CD14-positive monocyte (primary cell): ENCODE results near the gene HPRT1. TPM values are rescaled to one million over a fixed set of nuclear protein-coding genes. Genes with fewer than 3 reads are reported as not detected.

Experiments
- DNase-seq, 3 donors: peaks; one replicate each; pipeline ENCODE4 v3.0.0-alpha.2; 2011 to 2022
- H2AFZ ChIP-seq: 2 replicates; pipeline ENCODE4 v1.6.0; 2012; ENCODE audit warnings: mild to moderate bottlenecking, low read depth, low read length, inconsistent platforms; ENCODE audit not compliant: insufficient read depth, poor library complexity, severe bottlenecking
- H3K27ac ChIP-seq, 2 donors: 1 replicate in 1 of 2; 2 replicates in 1 of 2; pipeline ENCODE4 v1.5.1; 2012 to 2013; ENCODE audit warnings: low read length in 2 of 2, control low read depth in 1 of 2, inconsistent platforms in 1 of 2, low read depth in 1 of 2, mild to moderate bottlenecking in 1 of 2
- H3K27me3 ChIP-seq, 2 donors: one replicate each; pipeline versions ENCODE4 v1.6.0 to v1.6.1; 2011 to 2013; ENCODE audit warnings: low read length in 2 of 2; ENCODE audit not compliant: control insufficient read depth in 2 of 2, insufficient read depth in 2 of 2
- H3K36me3 ChIP-seq, 2 donors: replicated peaks in 1 of 2; 1 replicate in 1 of 2; 2 replicates in 1 of 2; pipeline versions ENCODE4 v1.5.1 to v1.6.1; 2012 to 2013; ENCODE audit warnings: low read length in 2 of 2, control low read depth in 1 of 2, inconsistent platforms in 1 of 2, mild to moderate bottlenecking in 1 of 2; ENCODE audit not compliant: insufficient read depth in 2 of 2, control insufficient read depth in 1 of 2
- H3K4me1 ChIP-seq, 2 donors: 1 replicate in 1 of 2; 2 replicates in 1 of 2; pipeline versions ENCODE4 v1.5.1 to v1.6.1; 2012 to 2013; ENCODE audit warnings: low read length in 2 of 2, control low read depth in 1 of 2, inconsistent platforms in 1 of 2, mild to moderate bottlenecking in 1 of 2, moderate library complexity in 1 of 2; ENCODE audit not compliant: insufficient read depth in 2 of 2, control insufficient read depth in 1 of 2
- H3K4me2 ChIP-seq: replicated peaks from 2 replicates; pipeline ENCODE3; 2012; ENCODE audit warnings: low read length, moderate library complexity, mild to moderate bottlenecking; ENCODE audit not compliant: poor library complexity, severe bottlenecking; ENCODE audit errors: extremely low read depth
- H3K4me3 ChIP-seq, 3 experiments: fragments of 200-600 bp in 1 of 3; sonication (generic) in 1 of 3; replicated peaks in 1 of 3; 1 replicate in 2 of 3; 2 replicates in 1 of 3; pipeline ENCODE4 v1.5.1; 2011 to 2013; ENCODE audit warnings: low read length in 3 of 3, mild to moderate bottlenecking in 3 of 3, control low read depth in 2 of 3, low read depth in 2 of 3, inconsistent platforms in 1 of 3, moderate library complexity in 1 of 3
- H3K79me2 ChIP-seq: 2 replicates; pipeline ENCODE4 v1.6.0; 2012; ENCODE audit warnings: mild to moderate bottlenecking, control low read depth, inconsistent platforms, low read length, moderate library complexity; ENCODE audit not compliant: insufficient read depth
- H3K9ac ChIP-seq: 2 replicates; pipeline ENCODE4 v1.6.0; 2017; ENCODE audit warnings: low read length, mild to moderate bottlenecking; ENCODE audit not compliant: insufficient read depth, poor library complexity, severe bottlenecking
- H3K9me3 ChIP-seq, 2 donors: replicated peaks in 1 of 2; 1 replicate in 1 of 2; 2 replicates in 1 of 2; pipeline versions ENCODE4 v1.5.1 to v1.6.1; 2012 to 2013; ENCODE audit warnings: low read length in 2 of 2, control low read depth in 1 of 2; ENCODE audit not compliant: control insufficient read depth in 1 of 2, insufficient read depth in 1 of 2
- H4K20me1 ChIP-seq: 2 replicates; pipeline ENCODE4 v1.6.0; 2012; ENCODE audit warnings: mild to moderate bottlenecking, low read length, control low read depth, moderate library complexity; ENCODE audit not compliant: insufficient read depth
- H3K27ac Mint-ChIP-seq, 7 donors: one replicate each; pipeline ENCODE4 v1.8.0; 2020; ENCODE audit warnings: mild to moderate bottlenecking in 7 of 7, mixed read lengths in 7 of 7, moderate library complexity in 6 of 7, inconsistent platforms in 2 of 7
- H3K27me3 Mint-ChIP-seq, 3 donors: one replicate each; pipeline ENCODE4 v1.8.0; 2021 to 2022; ENCODE audit warnings: low read depth in 3 of 3, mild to moderate bottlenecking in 3 of 3, mixed read lengths in 3 of 3, moderate library complexity in 3 of 3, inconsistent platforms in 1 of 3
- H3K36me3 Mint-ChIP-seq, 2 donors: one replicate each; pipeline ENCODE4 v1.8.0; 2020; ENCODE audit warnings: mixed read lengths in 2 of 2, inconsistent platforms in 1 of 2, mild to moderate bottlenecking in 1 of 2
- H3K4me1 Mint-ChIP-seq: one replicate; pipeline ENCODE4 v1.8.0; 2020; ENCODE audit warnings: mild to moderate bottlenecking, mixed read lengths
- H3K4me3 Mint-ChIP-seq, 2 donors: one replicate each; pipeline ENCODE4 v1.8.0; 2020; ENCODE audit warnings: mild to moderate bottlenecking in 2 of 2, mixed read lengths in 2 of 2, moderate library complexity in 1 of 2
- H3K9me3 Mint-ChIP-seq, 7 donors: one replicate each; pipeline ENCODE4 v1.8.0; 2020 to 2022; ENCODE audit warnings: mixed read lengths in 7 of 7, mild to moderate bottlenecking in 6 of 7, moderate library complexity in 6 of 7, inconsistent platforms in 2 of 7
- WGBS: methylation state at CpG from one replicate; pipeline ENCODE4 v1.1.5; 2013; ENCODE audit warnings: missing lambda C conversion rate; ENCODE audit not compliant: insufficient coverage; 5-methylcytosine and 5-hydroxymethylcytosine counted together
- intact Hi-C, 2 donors: fragments of 100-400 bp; cut with micrococcal nuclease; formaldehyde crosslinking; loops; one replicate each; pipeline versions ENCODE4 v1.15.0 to v1.15.1; 2023
- polyA plus RNA-seq, 3 donors: library from polyadenylated mRNA; depleted of rRNA in 1 of 3; unstranded in 2 of 3; stranded (reverse) in 1 of 3; fragments of 300-500 nt in 2 of 3; fragments of >200 nt in 1 of 3; fragmentation: Illumina TruSeq in 2 of 3; gene quantifications; 1 replicate in 2 of 3; 2 replicates in 1 of 3; pipeline ENCODE4 v1.2.3, GENCODE V29; 2012 to 2021
- TF ChIP-seq, protein P1 (sequence below): fragments of 200-600 bp; IDR thresholded peaks from one replicate; pipeline ENCODE4 v1.8.0; 2022; ENCODE audit warnings: antibody characterized with exemption, mild to moderate bottlenecking

Gene HPRT1
- polyA plus RNA-seq, 3 donors, result 13.0 to 56.4 (median 54.5) TPM

DNA sequence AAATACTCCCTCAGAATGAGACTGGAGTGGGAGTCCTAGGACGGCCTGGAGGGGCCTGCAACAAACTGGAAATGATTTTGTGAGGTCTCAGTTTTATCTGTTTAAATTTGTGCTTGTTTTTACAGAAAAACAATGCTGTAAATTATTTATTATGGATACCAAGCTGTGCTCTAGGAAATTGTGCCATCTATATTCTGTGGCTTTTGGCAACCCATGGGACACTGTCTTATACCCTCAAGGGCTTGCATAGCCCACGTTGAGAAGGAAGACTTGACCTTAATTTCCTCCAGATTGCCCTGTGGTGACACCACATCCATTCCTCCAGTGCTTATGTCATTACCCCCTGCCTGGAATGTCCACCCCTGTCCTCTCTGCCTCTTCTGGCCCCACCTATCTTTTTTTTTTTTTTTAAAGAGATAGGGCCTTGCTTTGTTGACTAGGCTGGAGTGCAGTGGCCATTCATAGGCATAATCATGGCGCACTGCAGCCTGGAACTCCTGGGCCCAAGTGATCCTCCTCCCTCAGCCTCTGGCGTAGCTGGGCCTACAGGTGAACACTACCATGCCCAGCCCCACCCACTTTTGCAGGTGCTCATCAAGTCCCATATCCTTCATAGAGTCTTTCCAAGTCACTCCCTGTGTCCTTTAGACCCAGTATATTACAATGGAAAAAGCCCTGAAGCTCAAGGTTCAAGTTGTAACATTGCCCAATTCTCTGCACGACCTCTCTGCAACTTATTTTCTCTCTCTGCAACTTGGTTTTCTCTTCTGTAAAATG is 77.4 kb downstream of the HPRT1 start:
- Histone ChIP-seq H2AFZ (no peak overlapping the region), H3K9ac (no peak overlapping the region), H3K79me2 (no peaks in the 10 kb centered on the region), H3K4me1 (no peaks in the 10 kb centered on the region), H3K9me3 (no peaks in the 10 kb centered on the region), H3K4me3 (no peak overlapping the region), H4K20me1 (no peaks in the 10 kb centered on the region), H3K4me2 (no peak overlapping the region), H3K27ac (no peak overlapping the region), H3K27me3 (no peaks in the 10 kb centered on the region), H3K36me3 (no peaks in the 10 kb centered on the region)
- WGBS, result 0% methylated on average over 1 of the region's 5 CpGs
- DNase-seq, result no peak
- intact Hi-C loops, result no loop called here
- Mint-ChIP-seq H3K4me1 (peaks cover 4% of the 10 kb centered on the region), H3K36me3 (no peaks in the 10 kb centered on the region), H3K27ac (no peak overlapping the region), H3K27me3 (peaks cover 0 to 11% (median 5%) of the 10 kb centered on the region in 3 donors), H3K4me3 (no peak overlapping the region), H3K9me3 (peaks cover 0 to 5% (median 0%) of the 10 kb centered on the region in 7 donors)
- TF ChIP-seq, protein P1, sequence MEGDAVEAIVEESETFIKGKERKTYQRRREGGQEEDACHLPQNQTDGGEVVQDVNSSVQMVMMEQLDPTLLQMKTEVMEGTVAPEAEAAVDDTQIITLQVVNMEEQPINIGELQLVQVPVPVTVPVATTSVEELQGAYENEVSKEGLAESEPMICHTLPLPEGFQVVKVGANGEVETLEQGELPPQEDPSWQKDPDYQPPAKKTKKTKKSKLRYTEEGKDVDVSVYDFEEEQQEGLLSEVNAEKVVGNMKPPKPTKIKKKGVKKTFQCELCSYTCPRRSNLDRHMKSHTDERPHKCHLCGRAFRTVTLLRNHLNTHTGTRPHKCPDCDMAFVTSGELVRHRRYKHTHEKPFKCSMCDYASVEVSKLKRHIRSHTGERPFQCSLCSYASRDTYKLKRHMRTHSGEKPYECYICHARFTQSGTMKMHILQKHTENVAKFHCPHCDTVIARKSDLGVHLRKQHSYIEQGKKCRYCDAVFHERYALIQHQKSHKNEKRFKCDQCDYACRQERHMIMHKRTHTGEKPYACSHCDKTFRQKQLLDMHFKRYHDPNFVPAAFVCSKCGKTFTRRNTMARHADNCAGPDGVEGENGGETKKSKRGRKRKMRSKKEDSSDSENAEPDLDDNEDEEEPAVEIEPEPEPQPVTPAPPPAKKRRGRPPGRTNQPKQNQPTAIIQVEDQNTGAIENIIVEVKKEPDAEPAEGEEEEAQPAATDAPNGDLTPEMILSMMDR, result no peak

DNA sequence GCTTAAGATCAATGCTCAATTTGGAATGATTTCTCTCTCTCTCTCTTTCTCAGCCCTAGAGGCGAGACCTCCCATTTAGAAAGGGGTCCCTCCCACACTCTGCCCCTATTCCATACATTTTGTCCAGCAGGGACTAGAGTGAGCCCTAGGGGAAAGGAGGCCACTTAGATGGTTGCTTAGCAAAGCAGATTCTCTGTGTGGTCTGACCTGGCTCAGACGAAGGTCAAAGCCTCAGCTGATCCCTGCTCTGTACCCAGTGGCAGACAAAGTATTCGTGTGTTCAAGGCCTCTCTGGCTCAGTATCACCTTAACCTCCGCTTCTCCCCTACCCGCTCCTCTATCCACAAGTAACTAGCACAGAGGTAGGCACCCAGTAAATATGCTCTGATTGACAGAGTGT is 78.4 kb downstream of the HPRT1 start:
- no peak for DNase-seq
- Histone ChIP-seq H3K27ac (no peak overlapping the region), H3K4me1 (peaks cover 0 to 3% of the 10 kb centered on the region in 2 donors), H2AFZ (no peak overlapping the region), H3K9me3 (no peaks in the 10 kb centered on the region), H3K36me3 (no peaks in the 10 kb centered on the region), H3K4me3 (no peak overlapping the region), H3K27me3 (peaks cover 0 to under 1% of the 10 kb centered on the region in 2 donors), H3K4me2 (no peak overlapping the region), H4K20me1 (no peaks in the 10 kb centered on the region), H3K79me2 (no peaks in the 10 kb centered on the region), H3K9ac (no peak overlapping the region)
- Mint-ChIP-seq H3K36me3 (no peaks in the 10 kb centered on the region), H3K4me1 (peaks cover 12% of the 10 kb centered on the region), H3K4me3 (no peak overlapping the region), H3K27me3 (peaks cover 0 to 14% (median 6%) of the 10 kb centered on the region in 3 donors), H3K9me3 (peaks cover 0 to 2% (median 0%) of the 10 kb centered on the region in 7 donors), H3K27ac (no peak overlapping the region)
- TF ChIP-seq, protein P1, result no peak
- no CpG with 5 or more reads among the region's 5 CpGs for WGBS
- intact Hi-C loops, result no loop called here
